ENCODE data around the gene PTPRH. TPM values are rescaled to one million over a fixed set of nuclear protein-coding genes. Genes with fewer than 3 reads are reported as not detected.

PTPRH gene
- total and polyA plus RNA-seq, 9 of the 15 experiments (the other 6 are each of a cell fraction or from before 2014, with no cell fraction given), result 0.87 to 34.3 (median 22.7) TPM

DNA sequence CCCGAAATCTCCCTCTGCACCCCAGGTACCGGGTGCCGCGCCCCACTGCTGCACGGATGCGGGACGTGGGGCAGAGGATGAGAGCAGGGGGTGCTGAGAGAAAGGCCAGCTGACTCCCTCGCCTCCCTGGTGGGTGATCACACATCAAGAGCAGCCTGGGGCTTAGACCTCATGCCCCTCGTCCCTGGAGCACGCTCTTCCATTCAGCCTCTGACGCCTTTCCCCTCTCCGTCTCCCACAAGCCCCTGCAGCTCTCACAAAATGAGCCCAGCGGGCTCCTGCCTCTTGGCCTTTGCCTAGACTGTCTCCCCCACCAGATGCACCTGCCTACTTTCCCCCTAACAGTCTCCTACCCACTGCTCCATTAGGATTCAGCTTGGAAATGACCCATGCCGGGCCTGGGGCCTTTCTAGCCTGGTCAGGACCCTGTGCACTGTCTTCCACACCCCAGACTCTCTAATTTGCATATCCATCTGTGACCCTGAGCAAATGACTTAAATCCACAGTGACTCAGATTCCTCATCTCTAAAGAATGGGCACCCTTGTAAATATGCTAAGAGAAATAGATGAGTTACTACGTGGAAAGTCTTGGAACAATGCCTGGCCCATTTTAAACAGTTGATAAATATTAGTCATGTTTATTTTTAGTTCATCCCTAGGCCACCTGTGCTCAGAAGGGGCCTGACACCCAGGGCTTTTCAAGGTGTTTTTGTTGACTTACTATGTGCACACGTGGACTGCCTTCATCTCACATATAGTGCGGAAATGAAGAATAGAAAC lies 582 bp upstream of the PTPRH start (continued):
- 0 out of 2 replicates have a peak, but pooled peaks have one; percentile 43 for TF ChIP-seq MEF2A (IDR thresholded peaks at IDR 0.05; ENCODE audit: control insufficient read depth, low read depth, low read length)
- 0 out of 4 replicates have a peak, but pooled peaks of 1 of the 2 experiments have one; percentile 33 for TF ChIP-seq FOXK2 (conservative IDR thresholded peaks at IDR 0.05 in 1 of 2, IDR thresholded peaks at IDR 0.05 in 1 of 2; ENCODE audit: low read depth in 2 of 2)
- no peak for TF ChIP-seq PURB (CRISPR knock-in tag; IDR thresholded peaks at IDR 0.05; ENCODE audit: low read depth)
- no peak for TF ChIP-seq HBP1 (CRISPR knock-in tag; IDR thresholded peaks at IDR 0.05)
- TF ChIP-seq NRF1 (conservative IDR thresholded peaks at IDR 0.05 in 1 of 2, IDR thresholded peaks at IDR 0.05 in 1 of 2), result no peak
- no peak for TF ChIP-seq CEBPG (CRISPR knock-in tag; IDR thresholded peaks at IDR 0.05)
- no peak for TF ChIP-seq CEBPG (tag; conservative IDR thresholded peaks at IDR 0.05 in 1 of 2, IDR thresholded peaks at IDR 0.05 in 1 of 2)
- TF ChIP-seq, protein P1, sequence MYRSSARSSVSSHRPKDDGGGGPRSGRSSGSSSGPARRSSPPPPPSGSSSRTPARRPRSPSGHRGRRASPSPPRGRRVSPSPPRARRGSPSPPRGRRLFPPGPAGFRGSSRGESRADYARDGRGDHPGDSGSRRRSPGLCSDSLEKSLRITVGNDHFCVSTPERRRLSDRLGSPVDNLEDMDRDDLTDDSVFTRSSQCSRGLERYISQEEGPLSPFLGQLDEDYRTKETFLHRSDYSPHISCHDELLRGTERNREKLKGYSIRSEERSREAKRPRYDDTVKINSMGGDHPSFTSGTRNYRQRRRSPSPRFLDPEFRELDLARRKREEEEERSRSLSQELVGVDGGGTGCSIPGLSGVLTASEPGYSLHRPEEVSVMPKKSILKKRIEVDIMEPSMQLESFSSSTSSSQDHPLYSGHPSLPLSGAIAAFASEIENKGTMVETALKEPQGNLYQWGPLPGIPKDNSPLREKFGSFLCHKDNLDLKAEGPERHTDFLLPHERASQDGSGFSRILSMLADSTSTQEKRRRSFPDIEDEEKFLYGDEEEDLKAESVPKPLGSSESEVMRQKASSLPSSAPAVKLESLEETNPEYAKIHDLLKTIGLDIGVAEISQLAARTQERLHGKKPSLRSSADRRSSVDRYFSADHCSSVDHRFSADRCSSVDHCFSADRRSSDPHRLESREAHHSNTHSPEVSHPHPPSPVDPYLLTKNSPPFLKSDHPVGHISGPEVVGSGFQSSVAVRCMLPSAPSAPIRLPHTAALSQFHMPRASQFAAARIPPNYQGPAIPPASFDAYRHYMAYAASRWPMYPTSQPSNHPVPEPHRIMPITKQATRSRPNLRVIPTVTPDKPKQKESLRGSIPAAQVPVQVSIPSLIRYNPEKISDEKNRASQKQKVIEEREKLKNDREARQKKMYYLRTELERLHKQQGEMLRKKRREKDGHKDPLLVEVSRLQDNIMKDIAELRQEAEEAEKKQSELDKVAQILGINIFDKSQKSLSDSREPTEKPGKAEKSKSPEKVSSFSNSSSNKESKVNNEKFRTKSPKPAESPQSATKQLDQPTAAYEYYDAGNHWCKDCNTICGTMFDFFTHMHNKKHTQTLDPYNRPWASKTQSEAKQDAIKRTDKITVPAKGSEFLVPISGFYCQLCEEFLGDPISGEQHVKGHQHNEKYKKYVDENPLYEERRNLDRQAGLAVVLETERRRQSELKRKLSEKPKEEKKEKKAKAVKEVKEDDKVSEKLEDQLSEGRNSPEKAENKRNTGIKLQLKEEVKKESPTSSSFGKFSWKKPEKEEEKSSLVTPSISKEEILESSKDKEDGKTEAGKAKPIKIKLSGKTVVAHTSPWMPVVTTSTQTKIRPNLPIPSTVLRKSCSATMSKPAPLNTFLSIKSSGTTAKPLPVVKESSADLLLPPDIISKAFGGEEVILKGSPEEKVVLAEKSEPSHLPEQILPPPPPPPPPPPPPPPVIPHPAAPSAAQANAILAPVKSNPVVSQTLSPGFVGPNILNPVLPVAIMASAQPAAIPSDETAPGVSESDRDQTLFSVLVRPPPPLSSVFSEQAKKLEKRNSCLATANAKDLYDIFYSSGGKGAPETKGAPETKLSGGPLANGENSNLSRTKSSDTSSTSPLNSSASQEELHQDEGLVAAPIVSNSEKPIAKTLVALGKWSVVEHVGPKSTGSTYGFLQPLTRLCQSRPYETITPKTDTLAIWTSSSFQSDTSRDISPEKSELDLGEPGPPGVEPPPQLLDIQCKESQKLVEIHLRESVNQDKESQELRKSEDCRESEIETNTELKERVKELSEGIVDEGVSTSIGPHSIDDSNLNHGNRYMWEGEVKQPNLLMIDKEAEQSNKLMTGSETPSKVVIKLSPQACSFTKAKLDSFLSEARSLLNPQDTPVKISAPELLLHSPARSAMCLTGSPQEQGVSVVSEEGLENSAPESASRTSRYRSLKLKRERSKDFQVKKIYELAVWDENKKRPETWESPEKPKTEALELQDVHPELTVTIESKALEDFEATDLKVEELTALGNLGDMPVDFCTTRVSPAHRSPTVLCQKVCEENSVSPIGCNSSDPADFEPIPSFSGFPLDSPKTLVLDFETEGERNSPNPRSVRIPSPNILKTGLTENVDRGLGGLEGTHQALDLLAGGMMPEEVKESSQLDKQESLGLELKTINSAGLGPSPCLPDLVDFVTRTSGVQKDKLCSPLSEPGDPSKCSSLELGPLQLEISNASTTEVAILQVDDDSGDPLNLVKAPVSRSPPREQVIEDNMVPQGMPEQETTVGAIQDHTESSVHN (IDR thresholded peaks at IDR 0.05; ENCODE audit: borderline replicate concordance in 1 of 2, low read depth in 1 of 2), result no peak
- TF ChIP-seq ZNF217 (CRISPR knock-in tag; IDR thresholded peaks at IDR 0.05), result no peak
- TF ChIP-seq CTCFL (IDR thresholded peaks at IDR 0.05; ENCODE audit: borderline replicate concordance, insufficient read depth, low read depth, low read length, poor library complexity, severe bottlenecking), result no peak

Data from K562 (cell line).